IPS DF 6.9 (cell line): Measurements from ENCODE around the gene ZNF506.
A peak's percentile ranks its signal among the peaks of the same experiment; 100 is the strongest.
"Not testable (repeated sequence)": the region's sequence is repeated elsewhere in the genome, so short reads cannot be mapped to it uniquely, and the experiment has no call there.

Experiments used
- DNase-seq: peaks from one replicate; pipeline ENCODE4 v3.0.0-alpha.2; 2013; ENCODE audit warnings: low read depth, low spot score
- H3K27ac ChIP-seq: one replicate; pipeline ENCODE4 v1.5.1; 2013; ENCODE audit warnings: low read length, control low read depth
- H3K27me3 ChIP-seq: 2 replicates; pipeline ENCODE4 v1.6.1; 2013; ENCODE audit warnings: mild to moderate bottlenecking, low read length; ENCODE audit not compliant: control insufficient read depth, insufficient read depth
- H3K36me3 ChIP-seq: 2 replicates; pipeline ENCODE4 v1.6.1; 2013; ENCODE audit warnings: low read length; ENCODE audit not compliant: control insufficient read depth, insufficient read depth
- H3K4me1 ChIP-seq: 2 replicates; pipeline ENCODE4 v1.6.1; 2013; ENCODE audit warnings: low read length; ENCODE audit not compliant: control insufficient read depth, insufficient read depth
- H3K4me3 ChIP-seq: 2 replicates; pipeline ENCODE4 v1.5.1; 2013; ENCODE audit warnings: mild to moderate bottlenecking, low read length
- H3K9me3 ChIP-seq: 2 replicates; pipeline ENCODE4 v1.6.1; 2013; ENCODE audit warnings: low read length, inconsistent platforms; ENCODE audit not compliant: control insufficient read depth, insufficient read depth
- WGBS: extraction: QIAGEN DNeasy Blood & Tissue Kit; methylation state at CpG from one replicate; pipeline ENCODE4 v1.1.7; 2013; ENCODE audit warnings: mixed read lengths, missing lambda C conversion rate; ENCODE audit not compliant: insufficient read length, insufficient coverage; 5-methylcytosine and 5-hydroxymethylcytosine counted together

Gene ZNF506

GRCh38 chr19:19826875-19827274, 5.3 kb upstream of the ZNF506 start:
- H3K36me3 ChIP-seq: no peaks in the 10 kb centered on the region
- no peak overlapping the region for H3K27ac ChIP-seq
- peaks cover 2% of the 10 kb centered on the region; the same call in 1 of the 2 replicates for H3K9me3 ChIP-seq
- DNase-seq: no peak
- no CpG with 5 or more reads among the region's 11 CpGs for WGBS
- H3K27me3 ChIP-seq: no peaks in the 10 kb centered on the region
- no peak overlapping the region for H3K4me3 ChIP-seq
- H3K4me1 ChIP-seq: no peaks in the 10 kb centered on the region

- no peaks in the 10 kb centered on the region for H3K36me3 ChIP-seq
- no peaks in the 10 kb centered on the region for H3K27me3 ChIP-seq
- no CpG with 5 or more reads among the region's 2 CpGs for WGBS
- H3K9me3 ChIP-seq: no peaks in the 10 kb centered on the region; the same call in 1 of the 2 replicates
- H3K27ac ChIP-seq: no peak overlapping the region
- no peaks in the 10 kb centered on the region for H3K4me1 ChIP-seq
- no peak overlapping the region for H3K4me3 ChIP-seq
- no peak for DNase-seq
These were observed 2.4 kb upstream of the ZNF506 start for GRCh38 chr19:19823916-19824315.

- H3K36me3 ChIP-seq, DNase-seq, H3K4me1 ChIP-seq, H3K27ac ChIP-seq, H3K9me3 ChIP-seq, H3K27me3 ChIP-seq: not testable (repeated sequence)
- no CpG with 5 or more reads among the region's 11 CpGs for WGBS
- peak overlapping the region; percentile 8; the same call in 1 of the 2 replicates for H3K4me3 ChIP-seq
These were observed 426 bp upstream of the ZNF506 start for GRCh38 chr19:19821976-19822375.

- DNase-seq: no peak
- no peaks in the 10 kb centered on the region for H3K36me3 ChIP-seq
- no peaks in the 10 kb centered on the region for H3K9me3 ChIP-seq
- H3K27ac ChIP-seq: no peak overlapping the region
- peak overlapping the region; percentile 83; the same call in 1 of the 2 replicates for H3K4me3 ChIP-seq
- H3K27me3 ChIP-seq: no peaks in the 10 kb centered on the region
- H3K4me1 ChIP-seq: no peaks in the 10 kb centered on the region
- WGBS: no CpG with 5 or more reads among the region's 17 CpGs
These were observed 703 bp downstream of the ZNF506 start for GRCh38 chr19:19820774-19821320.

GRCh38 chr19:19817357-19817756, 4.2 kb downstream of the ZNF506 start:
- Histone ChIP-seq H3K4me3 (no peak overlapping the region), H3K9me3 (no peaks in the 10 kb centered on the region), H3K27ac (no peak overlapping the region), H3K27me3 (no peaks in the 10 kb centered on the region), H3K4me1 (no peaks in the 10 kb centered on the region), H3K36me3 (no peaks in the 10 kb centered on the region)
- WGBS: no CpG with 5 or more reads among the region's 3 CpGs
- DNase-seq: no peak

GRCh38 chr19:19816679-19817078, 4.9 kb downstream of the ZNF506 start:
- Histone ChIP-seq H3K9me3 (no peaks in the 10 kb centered on the region), H3K27me3 (no peaks in the 10 kb centered on the region), H3K4me3 (no peak overlapping the region), H3K4me1 (no peaks in the 10 kb centered on the region), H3K27ac (no peak overlapping the region), H3K36me3 (no peaks in the 10 kb centered on the region)
- no peak for DNase-seq
- no CpG with 5 or more reads among the region's 9 CpGs for WGBS

GRCh38 chr19:19811999-19812398, 9.6 kb downstream of the ZNF506 start:
- not testable (repeated sequence) for DNase-seq, H3K4me1 ChIP-seq, H3K36me3 ChIP-seq, H3K27me3 ChIP-seq, H3K9me3 ChIP-seq, H3K4me3 ChIP-seq, H3K27ac ChIP-seq
- no CpG with 5 or more reads among the region's 1 CpG for WGBS

- Histone ChIP-seq H3K4me3 (no peak overlapping the region), H3K4me1 (no peaks in the 10 kb centered on the region), H3K27ac (no peak overlapping the region), H3K9me3 (no peaks in the 10 kb centered on the region), H3K27me3 (no peaks in the 10 kb centered on the region), H3K36me3 (no peaks in the 10 kb centered on the region)
- no CpG with 5 or more reads among the region's 1 CpG for WGBS
- DNase-seq: no peak
These were observed 16.1 kb downstream of the ZNF506 start for GRCh38 chr19:19805480-19805879.

- Histone ChIP-seq H3K27me3 (no peaks in the 10 kb centered on the region), H3K36me3 (peaks cover 8% of the 10 kb centered on the region), H3K4me1 (no peaks in the 10 kb centered on the region), H3K4me3 (no peak overlapping the region), H3K27ac (no peak overlapping the region), H3K9me3 (no peaks in the 10 kb centered on the region)
- no CpG with 5 or more reads among the region's 1 CpG for WGBS
- DNase-seq: no peak
These were observed 33.5 kb downstream of the ZNF506 start for GRCh38 chr19:19788015-19788414.

- DNase-seq, H3K4me1 ChIP-seq, H3K36me3 ChIP-seq, H3K9me3 ChIP-seq, H3K4me3 ChIP-seq, H3K27ac ChIP-seq, H3K27me3 ChIP-seq: not testable (repeated sequence)
- no CpG with 5 or more reads among the region's 19 CpGs for WGBS
These were observed 36.1 kb downstream of the ZNF506 start for GRCh38 chr19:19785476-19785875.

- H3K27ac ChIP-seq: no peak overlapping the region
- no peaks in the 10 kb centered on the region for H3K27me3 ChIP-seq
- no CpG with 5 or more reads among the region's 2 CpGs for whole genome bisulfite sequencing
- H3K9me3 ChIP-seq: no peaks in the 10 kb centered on the region
- DNase-seq: no peak
- H3K4me1 ChIP-seq: no peaks in the 10 kb centered on the region
- no peak overlapping the region for H3K4me3 ChIP-seq
- 0 out of 2 replicates have a peak, but pooled peaks cover 3% of the 10 kb centered on the region for H3K36me3 ChIP-seq
These were observed 38.8 kb downstream of the ZNF506 start for GRCh38 chr19:19782783-19783182.
